RCC 7860 (cell line): ENCODE measurements around the gene SGCD.
"Not testable (repeated sequence)": the region's sequence is repeated elsewhere in the genome, so short reads cannot be mapped to it uniquely, and the experiment has no call there.

Experiments
- DNase-seq: peaks from one replicate; pipeline ENCODE4 v3.0.0-alpha.2; 2015; ENCODE audit warnings: low spot score
- FAIRE-seq: peaks from 2 replicates; lab custom pipeline; 2012; peaks lifted over from hg19 to GRCh38; lab: Jason Lieb, UNC

Gene SGCD

GRCh38 chr5:156615901-156616300 lies 288.9 kb downstream of the SGCD start:
- DNase-seq (no peak), FAIRE-seq (no peak)

- DNase-seq (no peak), FAIRE-seq (no peak)
Observed at GRCh38 chr5:156617426-156617825, 290.5 kb downstream of the SGCD start.

- FAIRE-seq (no peak), DNase-seq (no peak)
Observed at GRCh38 chr5:156618601-156619000, 291.6 kb downstream of the SGCD start.

DNA sequence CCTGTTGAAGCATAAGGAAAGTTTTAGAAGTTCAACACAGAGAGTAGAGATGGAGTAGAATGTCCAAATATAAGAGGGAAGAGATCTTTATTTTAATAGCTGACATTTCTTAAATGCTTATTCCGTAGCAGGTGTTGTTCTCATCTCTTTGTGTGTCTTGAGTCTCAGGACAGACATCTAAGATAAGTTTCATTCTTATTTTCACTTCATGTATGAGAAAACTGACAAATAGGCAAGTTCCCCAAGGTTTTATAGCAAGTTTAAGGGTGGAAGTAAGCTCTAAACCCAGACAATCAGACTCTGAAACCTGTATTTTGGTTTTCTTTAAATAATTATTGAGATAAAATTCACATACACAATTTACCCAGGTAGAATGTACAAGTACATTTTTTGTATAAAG lies 294.8 kb downstream of the SGCD start:
- FAIRE-seq (no peak), DNase-seq (no peak)

DNA sequence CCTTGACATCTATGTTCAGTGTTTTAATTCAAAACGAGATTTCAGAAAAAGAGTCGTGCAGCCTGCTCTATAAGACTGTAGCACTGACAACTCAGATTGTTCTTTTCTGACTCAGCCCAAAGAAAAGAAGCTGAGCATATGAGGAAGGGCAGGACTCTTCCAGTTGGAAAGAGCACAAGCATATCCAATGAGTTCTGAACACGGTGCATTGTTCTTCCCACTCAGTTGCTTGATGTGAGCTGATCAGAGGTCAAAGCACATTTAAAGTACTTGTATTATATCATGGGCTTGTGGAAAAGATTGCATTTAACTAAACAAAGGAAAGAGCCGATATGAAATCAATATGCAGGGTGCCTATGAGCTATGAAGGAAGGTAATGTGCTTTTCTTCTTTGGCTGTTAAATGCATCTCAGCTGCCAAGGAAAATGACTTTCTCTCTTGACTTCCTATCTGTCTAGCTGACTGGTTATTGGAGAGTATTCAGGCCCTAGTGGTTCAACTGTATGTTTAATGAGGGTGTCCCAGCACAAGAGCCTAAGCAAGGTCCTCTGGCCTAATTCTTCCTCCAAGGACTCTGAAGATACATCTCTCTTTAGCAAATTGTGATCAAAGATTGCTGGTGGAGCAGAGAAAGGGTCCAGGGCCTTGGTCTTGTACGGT lies 296.5 kb downstream of the SGCD start:
- FAIRE-seq (no peak), DNase-seq (no peak)

DNA sequence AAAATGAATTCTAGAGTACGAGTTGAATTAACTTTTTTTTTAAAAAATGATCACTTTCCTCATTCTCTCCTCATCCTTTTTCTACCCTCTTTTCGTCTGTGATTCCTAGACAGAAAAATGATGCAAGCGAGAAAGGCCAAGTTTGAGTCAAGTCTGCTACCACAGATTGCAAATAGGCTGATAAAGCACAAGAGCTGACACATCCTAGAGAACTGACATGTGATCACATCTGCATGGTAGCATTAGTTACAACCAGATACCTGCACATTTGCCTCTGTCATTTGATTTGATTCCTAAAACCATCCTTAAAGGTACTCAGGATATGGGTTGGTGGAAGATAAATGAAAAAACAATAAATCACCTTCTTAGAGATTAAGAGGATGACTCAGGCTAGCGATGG lies 297.7 kb downstream of the SGCD start:
- FAIRE-seq = no peak

DNA sequence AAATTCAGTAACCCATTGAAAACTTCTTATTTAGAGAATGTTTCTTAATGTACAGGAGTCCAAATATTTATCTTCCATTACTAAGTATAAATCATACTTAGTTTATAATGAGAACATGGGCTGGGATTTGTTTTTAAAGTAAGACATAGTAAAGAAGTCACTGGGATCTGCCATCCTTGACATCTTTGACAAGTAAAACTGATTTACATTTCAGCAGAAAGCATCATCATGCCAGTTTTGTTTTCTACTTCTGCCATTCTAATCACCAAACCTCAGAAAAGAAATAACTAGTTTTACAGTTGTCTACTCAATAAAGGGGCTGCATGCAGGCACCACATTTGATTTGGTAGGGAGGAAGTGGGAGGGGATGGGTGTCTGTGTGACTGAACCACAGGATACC lies 301.5 kb downstream of the SGCD start:
- DNase-seq (no peak), FAIRE-seq (no peak)

More for the DNA sequence above, 297.7 kb downstream of the SGCD start:
- no peak for DNase-seq

- DNase-seq (no peak), FAIRE-seq (no peak)
Observed at GRCh38 chr5:156631005-156631404, 304.0 kb downstream of the SGCD start.

GRCh38 chr5:156634301-156634700 lies 307.3 kb downstream of the SGCD start:
- DNase-seq = no peak
- FAIRE-seq = no peak

DNA sequence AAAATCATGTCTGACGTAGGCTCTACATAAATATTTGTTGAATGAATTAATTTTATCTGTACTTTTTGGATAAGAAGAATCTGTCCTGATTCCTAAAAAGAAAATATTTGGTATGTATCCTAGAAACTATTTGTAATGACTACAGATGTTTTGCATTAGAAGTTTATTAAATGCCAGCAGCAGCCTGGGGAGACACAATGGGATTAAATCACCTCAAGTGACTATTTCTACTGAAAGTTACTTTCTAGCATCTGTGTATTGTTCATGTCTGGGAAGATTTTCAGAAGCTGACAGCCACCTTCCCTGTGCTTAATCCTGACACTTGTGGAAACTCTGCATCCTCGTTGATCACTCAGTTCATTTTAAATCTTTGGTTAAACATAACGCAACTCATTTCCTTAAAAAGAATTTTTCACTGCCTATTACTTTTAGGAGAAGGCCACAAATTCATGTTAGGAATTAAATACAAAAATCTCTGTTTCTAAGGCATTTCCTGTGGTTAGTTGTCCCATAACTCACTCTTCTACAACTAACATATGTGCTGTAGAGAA lies 313.8 kb downstream of the SGCD start:
- FAIRE-seq (no peak), DNase-seq (no peak)

GRCh38 chr5:156641686-156642085 lies 314.7 kb downstream of the SGCD start:
- FAIRE-seq (no peak), DNase-seq (no peak)

DNA sequence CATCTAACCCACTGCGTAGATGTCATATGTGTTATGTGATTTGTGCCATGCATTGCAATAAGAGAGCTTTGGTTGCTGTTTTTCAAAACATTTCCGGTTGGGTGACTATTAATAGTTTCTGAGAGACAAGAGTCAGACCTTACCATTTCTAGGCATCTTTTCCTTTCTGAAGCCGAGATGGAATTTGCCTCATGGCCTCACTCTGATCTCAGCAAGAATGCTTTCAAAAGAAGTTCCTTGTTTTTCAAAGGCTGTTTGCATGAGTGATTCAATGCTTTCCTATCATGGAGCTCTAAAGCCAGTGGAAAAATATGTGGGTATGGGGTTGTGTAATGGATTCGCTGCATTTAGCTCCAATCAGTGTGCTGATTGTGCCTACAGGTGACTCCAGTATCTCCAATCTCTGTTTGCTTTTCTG lies 320.1 kb downstream of the SGCD start:
- FAIRE-seq (no peak), DNase-seq (no peak)

DNA sequence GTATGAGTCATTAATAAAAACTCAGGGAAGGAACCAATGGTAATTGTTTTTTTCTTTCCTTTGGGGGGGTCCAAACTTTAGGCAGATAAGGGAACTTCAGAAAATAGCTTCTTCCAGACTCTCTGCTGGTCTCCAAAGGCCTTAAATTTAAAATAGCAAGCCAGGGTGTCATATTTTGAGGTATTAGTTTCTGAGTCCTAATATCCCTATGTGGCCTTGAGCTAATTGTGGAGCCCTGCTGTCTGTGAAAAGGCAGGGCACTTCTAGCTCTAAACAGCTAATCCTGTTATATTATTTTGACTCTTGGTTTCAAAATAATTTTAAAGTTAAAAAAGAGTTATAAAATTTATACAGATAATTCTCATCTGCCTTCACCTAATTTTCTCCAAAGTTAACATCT lies 327.5 kb downstream of the SGCD start:
- DNase-seq (no peak), FAIRE-seq (no peak)

DNA sequence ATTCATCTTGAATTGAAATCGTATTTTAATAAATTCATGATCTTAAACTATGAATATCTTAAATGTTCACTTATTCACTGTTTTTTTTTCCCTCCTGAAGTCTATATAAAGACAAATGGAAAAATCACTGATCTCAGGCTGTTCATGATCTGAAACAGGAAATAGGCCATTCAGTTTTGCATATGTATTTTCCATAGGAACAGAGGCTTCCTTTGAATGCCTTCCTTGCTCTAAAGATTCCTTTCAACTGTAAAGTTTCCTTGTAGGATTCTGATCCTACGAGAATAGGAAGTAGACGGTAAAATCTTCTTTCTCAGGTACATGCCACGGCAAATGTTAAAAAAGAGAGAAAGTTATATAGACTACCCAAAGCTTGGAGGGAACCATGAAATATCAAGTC lies 328.8 kb downstream of the SGCD start:
- DNase-seq (no peak), FAIRE-seq (no peak)

GRCh38 chr5:156664832-156665231 lies 337.9 kb downstream of the SGCD start:
- FAIRE-seq, DNase-seq: not testable (repeated sequence)

- not testable (repeated sequence) for FAIRE-seq, DNase-seq
Observed at GRCh38 chr5:156666686-156667085, 339.7 kb downstream of the SGCD start.

- no peak for FAIRE-seq
Observed at GRCh38 chr5:156667616-156668015, 340.7 kb downstream of the SGCD start.

DNA sequence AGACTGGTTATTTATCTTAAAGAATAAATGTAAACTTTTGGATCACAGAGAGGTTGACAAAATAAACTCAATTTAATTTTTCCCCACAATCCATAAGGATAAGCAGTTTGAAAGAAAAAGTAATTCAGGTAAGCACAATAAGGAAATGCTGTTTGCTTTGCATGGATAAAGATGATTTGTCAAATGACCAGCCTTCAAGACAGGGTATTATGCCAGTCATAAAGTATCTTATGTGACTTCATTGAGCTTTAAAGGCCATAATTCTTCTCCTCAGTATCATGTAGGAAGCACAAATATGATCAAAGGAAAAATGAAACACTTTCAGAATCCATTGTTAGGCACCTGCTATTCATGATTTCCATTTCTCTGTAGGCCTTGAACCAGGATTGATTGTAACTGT lies 342.5 kb downstream of the SGCD start:
- FAIRE-seq (no peak), DNase-seq (no peak)

More at GRCh38 chr5:156667616-156668015, 340.7 kb downstream of the SGCD start:
- no peak for DNase-seq

DNA sequence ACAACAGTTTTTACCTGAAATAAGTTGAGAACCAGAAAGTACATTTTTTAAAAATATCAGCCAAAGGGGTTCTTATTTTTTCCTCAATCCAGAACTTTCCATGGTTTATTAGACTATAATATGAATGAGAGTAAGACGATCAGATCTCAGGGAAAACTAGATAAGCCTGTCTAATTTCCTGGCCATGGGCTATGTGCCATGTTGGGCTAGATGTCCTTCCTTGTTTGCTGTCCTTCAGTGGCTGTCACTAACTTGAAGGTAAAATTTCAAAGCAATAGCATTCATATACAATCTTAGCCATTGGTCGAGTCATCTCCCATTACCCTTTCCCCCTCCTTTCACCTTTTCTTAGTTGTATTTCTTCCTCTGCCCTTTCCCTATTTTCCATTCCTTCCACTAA lies 343.7 kb downstream of the SGCD start:
- FAIRE-seq (no peak), DNase-seq (no peak)

GRCh38 chr5:156675395-156675794 lies 348.4 kb downstream of the SGCD start:
- DNase-seq = no peak
- FAIRE-seq = no peak

- no peak for DNase-seq
- no peak for FAIRE-seq
Observed at GRCh38 chr5:156677963-156678362, 351.0 kb downstream of the SGCD start.

GRCh38 chr5:156678484-156678883 lies 351.5 kb downstream of the SGCD start:
- FAIRE-seq = no peak
- DNase-seq = no peak

DNA sequence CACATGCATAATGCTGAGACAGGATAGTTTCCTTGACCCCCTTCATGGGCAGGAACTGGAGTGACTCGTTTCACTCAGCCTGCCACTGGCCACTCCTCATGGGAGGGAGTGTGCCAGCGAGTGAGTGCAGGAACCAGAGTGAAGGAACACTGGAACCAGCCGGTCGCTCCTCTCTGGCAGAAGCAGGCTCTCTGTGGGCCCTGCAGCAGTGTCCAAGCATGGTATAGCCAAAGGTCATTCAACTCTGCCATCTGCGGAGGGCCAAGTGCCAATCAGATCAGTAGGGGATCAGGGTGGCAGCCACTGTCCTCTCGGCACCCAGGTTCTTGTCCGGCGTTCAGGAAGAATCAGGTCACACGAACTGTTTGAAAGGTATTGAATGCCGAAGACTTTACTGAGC lies 353.9 kb downstream of the SGCD start:
- DNase-seq = no peak
- FAIRE-seq = no peak
